Measurements from ENCODE around the gene OR52K1. TPM values are rescaled to one million over a fixed set of nuclear protein-coding genes. Genes with fewer than 3 reads are reported as not detected.
"Not testable (repeated sequence)": the region's sequence is repeated elsewhere in the genome, so short reads cannot be mapped to it uniquely, and the experiment has no call there.

The OR52K1 gene
- total RNA-seq, 1 experiment from 2014 or later, result not detected

GRCh38 chr11:4523666-4524065 is 41.2 kb downstream of the OR52K1 start:
- Histone ChIP-seq H2AFZ (ENCODE audit: low read length) (no peak overlapping the region), H3K9ac (ENCODE audit: low read length) (no peak overlapping the region), H3K27me3 (ENCODE audit: low read length) (no peaks in the 10 kb centered on the region), H3K9me2 (replicated peaks; ENCODE audit: insufficient read depth, low read length) (no peaks in the 10 kb centered on the region), H3K79me2 (ENCODE audit: low read length) (no peaks in the 10 kb centered on the region), H3K4me3 (ENCODE audit: low read length) (no peak overlapping the region), H3K4me2 (ENCODE audit: low read depth, low read length, poor library complexity, severe bottlenecking) (no peak overlapping the region), H3K4me1 (ENCODE audit: low read length) (no peaks in the 10 kb centered on the region; the same call in 1 of the 2 replicates), H3K9me3 (ENCODE audit: low read length) (no peaks in the 10 kb centered on the region), H4K20me1 (ENCODE audit: insufficient read depth, low read depth, low read length) (no peaks in the 10 kb centered on the region), H3K27ac (ENCODE audit: low read length) (no peak overlapping the region), H3K36me3 (ENCODE audit: insufficient read depth, low read length) (no peaks in the 10 kb centered on the region)
- DNase-seq, result no peak

- Histone ChIP-seq H3K9ac (ENCODE audit: low read length) (no peak overlapping the region), H3K27ac (ENCODE audit: low read length) (no peak overlapping the region), H2AFZ (ENCODE audit: low read length) (no peak overlapping the region), H4K20me1 (ENCODE audit: insufficient read depth, low read depth, low read length) (no peaks in the 10 kb centered on the region), H3K4me1 (ENCODE audit: low read length) (no peaks in the 10 kb centered on the region; the same call in 1 of the 2 replicates), H3K36me3 (ENCODE audit: insufficient read depth, low read length) (no peaks in the 10 kb centered on the region), H3K9me2 (replicated peaks; ENCODE audit: insufficient read depth, low read length) (no peaks in the 10 kb centered on the region), H3K4me2 (ENCODE audit: low read depth, low read length, poor library complexity, severe bottlenecking) (no peak overlapping the region), H3K79me2 (ENCODE audit: low read length) (no peaks in the 10 kb centered on the region), H3K9me3 (ENCODE audit: low read length) (no peaks in the 10 kb centered on the region), H3K27me3 (ENCODE audit: low read length) (no peaks in the 10 kb centered on the region), H3K4me3 (ENCODE audit: low read length) (no peak overlapping the region)
- DNase-seq, result no peak
Measured at GRCh38 chr11:4527926-4528325, 45.5 kb downstream of the OR52K1 start.

- H3K36me3 ChIP-seq (ENCODE audit: insufficient read depth, low read length); H3K27me3 ChIP-seq (ENCODE audit: low read length); H3K27ac ChIP-seq (ENCODE audit: low read length); H4K20me1 ChIP-seq (ENCODE audit: insufficient read depth, low read depth, low read length); H3K9me2 ChIP-seq (replicated peaks; ENCODE audit: insufficient read depth, low read length); DNase-seq; H2AFZ ChIP-seq (ENCODE audit: low read length); H3K9ac ChIP-seq (ENCODE audit: low read length); H3K9me3 ChIP-seq (ENCODE audit: low read length); H3K4me1 ChIP-seq (ENCODE audit: low read length); H3K4me3 ChIP-seq (ENCODE audit: low read length); H3K4me2 ChIP-seq (ENCODE audit: low read depth, low read length, poor library complexity, severe bottlenecking); H3K79me2 ChIP-seq (ENCODE audit: low read length): not testable (repeated sequence)
Measured at GRCh38 chr11:4531686-4532085, 49.2 kb downstream of the OR52K1 start.

- H3K9me2 ChIP-seq (replicated peaks; ENCODE audit: insufficient read depth, low read length), result no peaks in the 10 kb centered on the region
- no peaks in the 10 kb centered on the region for H3K79me2 ChIP-seq (ENCODE audit: low read length)
- H3K4me2 ChIP-seq (ENCODE audit: low read depth, low read length, poor library complexity, severe bottlenecking), result no peak overlapping the region
- no peaks in the 10 kb centered on the region for H3K36me3 ChIP-seq (ENCODE audit: insufficient read depth, low read length)
- H3K27ac ChIP-seq (ENCODE audit: low read length), result no peak overlapping the region
- no peak overlapping the region for H3K4me3 ChIP-seq (ENCODE audit: low read length)
- H4K20me1 ChIP-seq (ENCODE audit: insufficient read depth, low read depth, low read length), result no peaks in the 10 kb centered on the region
- peak; percentile 69 for DNase-seq
- H3K27me3 ChIP-seq (ENCODE audit: low read length), result no peaks in the 10 kb centered on the region
- H2AFZ ChIP-seq (ENCODE audit: low read length), result no peak overlapping the region
- H3K9me3 ChIP-seq (ENCODE audit: low read length), result no peaks in the 10 kb centered on the region
- H3K9ac ChIP-seq (ENCODE audit: low read length), result no peak overlapping the region
- no peaks in the 10 kb centered on the region for H3K4me1 ChIP-seq (ENCODE audit: low read length)
Measured at GRCh38 chr11:4539603-4540219, 57.3 kb downstream of the OR52K1 start.

- no peaks in the 10 kb centered on the region for H3K27me3 ChIP-seq (ENCODE audit: low read length)
- H3K4me3 ChIP-seq (ENCODE audit: low read length), result no peak overlapping the region
- H3K4me2 ChIP-seq (ENCODE audit: low read depth, low read length, poor library complexity, severe bottlenecking), result no peak overlapping the region
- no peaks in the 10 kb centered on the region for H3K4me1 ChIP-seq (ENCODE audit: low read length)
- H4K20me1 ChIP-seq (ENCODE audit: insufficient read depth, low read depth, low read length), result no peaks in the 10 kb centered on the region
- H3K9me2 ChIP-seq (replicated peaks; ENCODE audit: insufficient read depth, low read length), result no peaks in the 10 kb centered on the region
- H2AFZ ChIP-seq (ENCODE audit: low read length), result no peak overlapping the region
- no peaks in the 10 kb centered on the region for H3K9me3 ChIP-seq (ENCODE audit: low read length)
- H3K27ac ChIP-seq (ENCODE audit: low read length), result no peak overlapping the region
- no peak overlapping the region for H3K9ac ChIP-seq (ENCODE audit: low read length)
- H3K79me2 ChIP-seq (ENCODE audit: low read length), result no peaks in the 10 kb centered on the region
- no peak for DNase-seq
- H3K36me3 ChIP-seq (ENCODE audit: insufficient read depth, low read length), result no peaks in the 10 kb centered on the region
Measured at GRCh38 chr11:4541071-4541470, 58.6 kb downstream of the OR52K1 start.

Other genes with a start within 250 kb of the OR52K1 start
- gene OR52B4, start 114.3 kb upstream of the OR52K1 start, total RNA-seq (2014; rRNA removed; shearing (Covaris generic); ENCODE audit: low replicate concordance), result not detected in 2 replicates
- 15.1 and 24.7 TPM in 2 replicates for gene TRIM21, start 88.9 kb upstream of the OR52K1 start, total RNA-seq (2014; rRNA removed; shearing (Covaris generic); ENCODE audit: low replicate concordance)
- gene OR52K2, start 33.4 kb upstream of the OR52K1 start, total RNA-seq (2014; rRNA removed; shearing (Covaris generic); ENCODE audit: low replicate concordance), result not detected in 2 replicates
- gene OR52M1, start 62.5 kb downstream of the OR52K1 start, total RNA-seq (2014; rRNA removed; shearing (Covaris generic); ENCODE audit: low replicate concordance), result not detected in 2 replicates
- not detected in 2 replicates for gene OR52I2, start 99.1 kb downstream of the OR52K1 start, total RNA-seq (2014; rRNA removed; shearing (Covaris generic); ENCODE audit: low replicate concordance)
- not detected in 2 replicates for gene OR52I1, start 111.4 kb downstream of the OR52K1 start, total RNA-seq (2014; rRNA removed; shearing (Covaris generic); ENCODE audit: low replicate concordance)
- 17.5 and 21.1 TPM in 2 replicates for gene TRIM68, start 125.6 kb downstream of the OR52K1 start, total RNA-seq (2014; rRNA removed; shearing (Covaris generic); ENCODE audit: low replicate concordance)
- gene OR51D1, start 154.8 kb downstream of the OR52K1 start, total RNA-seq (2014; rRNA removed; shearing (Covaris generic); ENCODE audit: low replicate concordance), result not detected in 2 replicates
- not detected in 2 replicates for gene OR51E1, start 161.3 kb downstream of the OR52K1 start, total RNA-seq (2014; rRNA removed; shearing (Covaris generic); ENCODE audit: low replicate concordance)
- gene OR51E2, start 215.2 kb downstream of the OR52K1 start, total RNA-seq (2014; rRNA removed; shearing (Covaris generic); ENCODE audit: low replicate concordance), result not detected in 2 replicates
- gene MMP26, start 222.1 kb downstream of the OR52K1 start, total RNA-seq (2014; rRNA removed; shearing (Covaris generic); ENCODE audit: low replicate concordance), result not detected in 2 replicates